HTR-8/SVneo (cell line): ENCODE measurements around the gene SPRY2.
"Not testable (repeated sequence)": the region's sequence is repeated elsewhere in the genome, so short reads cannot be mapped to it uniquely, and the experiment has no call there.

Experiments
- DNase-seq: peaks from one replicate; pipeline ENCODE4 v3.0.0; 2011; ENCODE audit warnings: low spot score, mixed read lengths; ENCODE audit not compliant: insufficient read length
- FAIRE-seq: peaks from 2 replicates; lab custom pipeline; 2011; peaks lifted over from hg19 to GRCh38; lab: Jason Lieb, UNC

Gene SPRY2

DNA sequence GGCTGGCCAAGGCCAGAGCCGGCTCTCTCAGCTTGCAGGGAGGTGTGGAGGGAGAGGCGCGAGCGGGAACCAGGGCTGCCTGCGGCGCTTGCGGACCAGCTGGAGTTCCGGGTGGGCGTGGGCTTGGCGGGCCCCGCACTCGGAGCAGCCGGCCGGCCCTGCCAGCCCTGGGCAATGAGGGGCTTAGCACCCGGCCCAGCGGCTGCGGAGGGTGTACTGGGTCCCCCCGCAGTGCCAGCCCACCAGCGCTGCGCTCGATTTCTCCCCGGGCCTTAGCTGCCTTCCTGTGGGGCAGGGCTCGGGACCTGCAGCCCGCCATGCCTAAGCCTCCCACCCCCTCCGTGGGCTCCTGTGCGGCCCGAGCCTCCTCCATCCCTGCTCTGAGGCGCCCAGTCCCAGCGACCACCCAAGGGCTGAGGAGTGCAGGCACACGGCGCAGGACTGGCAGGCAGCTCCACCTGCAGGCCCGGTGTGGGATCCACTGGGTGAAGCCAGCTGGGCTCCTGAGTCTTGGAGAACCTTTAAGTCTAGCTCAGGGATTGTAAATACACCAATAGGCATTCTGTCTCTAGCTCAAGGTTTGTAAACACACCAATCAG is 14.7 kb upstream of the SPRY2 start:
- DNase-seq, FAIRE-seq: not testable (repeated sequence)

DNA sequence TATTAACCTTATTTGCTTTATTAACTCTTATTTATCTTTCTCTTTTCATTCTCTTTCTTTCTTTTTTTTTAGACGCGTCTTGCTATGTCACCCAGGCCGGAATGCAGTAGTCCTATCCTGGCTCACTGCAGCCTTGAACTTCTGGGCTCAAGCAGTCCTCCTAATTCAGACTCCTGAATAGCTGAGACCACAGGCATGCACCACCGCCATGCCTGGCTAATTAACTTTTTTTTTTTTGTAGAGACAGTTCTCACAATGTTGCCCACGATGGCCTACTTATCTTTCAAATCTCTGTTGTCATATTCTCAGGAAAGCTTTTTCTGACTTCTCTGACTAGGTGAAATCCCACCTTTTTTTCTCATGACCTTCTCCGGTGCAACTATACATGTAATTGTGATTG is 7.8 kb upstream of the SPRY2 start:
- FAIRE-seq: no peak
- no peak for DNase-seq

DNA sequence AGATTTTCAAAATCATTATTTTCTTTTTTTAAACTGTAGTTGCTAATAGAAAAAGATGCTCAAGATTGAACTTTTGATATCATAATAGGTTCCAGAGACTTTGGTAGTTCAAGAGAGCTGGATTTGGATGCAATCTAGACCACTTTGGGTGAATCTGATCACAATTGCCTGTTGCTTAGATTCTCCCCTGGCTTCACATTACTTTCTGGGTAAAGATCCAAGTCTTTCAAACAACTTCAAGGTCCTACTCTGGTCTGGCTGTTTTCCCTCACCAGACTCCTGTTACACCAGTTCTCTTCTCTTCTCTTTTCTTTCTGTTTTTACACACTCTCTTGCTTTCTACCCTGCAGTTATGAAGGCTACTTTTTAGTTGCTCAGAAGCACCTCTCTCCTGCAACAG is 7.4 kb upstream of the SPRY2 start:
- FAIRE-seq (no peak), DNase-seq (no peak)

DNA sequence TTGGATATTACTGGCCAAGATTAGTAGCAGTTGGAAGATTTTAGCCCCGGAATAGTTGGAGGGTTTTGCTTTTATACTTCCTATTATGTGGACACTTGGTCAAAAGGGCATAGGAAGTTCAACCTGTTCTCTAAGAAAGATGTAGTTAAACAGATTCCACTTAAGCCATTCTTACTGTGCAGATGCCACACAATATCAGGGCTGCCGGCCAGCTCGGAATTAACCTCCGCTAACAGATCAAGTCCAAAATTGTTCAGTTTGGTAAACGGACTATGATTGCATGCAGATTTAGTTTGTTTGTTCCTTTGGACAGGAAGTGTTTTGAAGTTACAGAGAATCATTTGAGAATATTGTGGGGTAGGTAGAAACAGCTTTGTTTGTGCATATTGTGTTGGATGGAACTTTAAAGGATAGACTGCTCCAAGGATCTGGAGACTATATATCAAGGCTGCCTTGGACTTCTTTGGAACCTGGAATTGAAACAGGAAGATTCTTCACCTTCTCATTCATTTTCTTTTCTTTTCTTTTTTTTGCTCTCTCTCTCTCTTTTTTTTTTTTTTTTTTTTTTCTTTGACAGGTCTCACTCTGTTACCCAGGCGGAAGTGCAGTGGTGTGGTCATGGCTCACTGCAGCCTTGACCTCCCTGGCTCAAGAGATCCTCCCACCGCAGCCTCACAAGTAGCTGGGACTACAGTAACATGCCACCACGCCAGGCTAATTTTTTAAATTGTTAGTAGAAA is 5.0 kb upstream of the SPRY2 start:
- DNase-seq: no peak
- no peak for FAIRE-seq

DNA sequence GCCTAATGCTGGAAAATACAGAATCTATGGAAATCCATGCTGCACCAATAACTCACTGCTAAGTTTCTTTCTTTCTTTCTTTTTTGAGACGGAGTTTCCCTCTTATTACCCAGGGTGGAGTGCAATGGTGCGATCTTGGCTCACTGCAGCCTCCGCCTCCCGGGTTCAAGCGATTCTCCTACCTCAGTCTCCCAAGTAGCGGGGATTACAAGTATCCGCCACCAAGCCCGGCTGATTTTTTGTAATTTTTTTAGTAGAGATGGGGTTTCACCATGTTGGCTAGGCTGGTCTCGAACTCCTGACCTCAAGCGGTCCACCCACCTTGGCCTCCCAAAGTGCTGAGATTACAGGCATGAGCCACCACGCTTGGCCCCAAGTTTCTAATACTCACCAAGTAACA is 3.1 kb upstream of the SPRY2 start:
- DNase-seq, FAIRE-seq: not testable (repeated sequence)

DNA sequence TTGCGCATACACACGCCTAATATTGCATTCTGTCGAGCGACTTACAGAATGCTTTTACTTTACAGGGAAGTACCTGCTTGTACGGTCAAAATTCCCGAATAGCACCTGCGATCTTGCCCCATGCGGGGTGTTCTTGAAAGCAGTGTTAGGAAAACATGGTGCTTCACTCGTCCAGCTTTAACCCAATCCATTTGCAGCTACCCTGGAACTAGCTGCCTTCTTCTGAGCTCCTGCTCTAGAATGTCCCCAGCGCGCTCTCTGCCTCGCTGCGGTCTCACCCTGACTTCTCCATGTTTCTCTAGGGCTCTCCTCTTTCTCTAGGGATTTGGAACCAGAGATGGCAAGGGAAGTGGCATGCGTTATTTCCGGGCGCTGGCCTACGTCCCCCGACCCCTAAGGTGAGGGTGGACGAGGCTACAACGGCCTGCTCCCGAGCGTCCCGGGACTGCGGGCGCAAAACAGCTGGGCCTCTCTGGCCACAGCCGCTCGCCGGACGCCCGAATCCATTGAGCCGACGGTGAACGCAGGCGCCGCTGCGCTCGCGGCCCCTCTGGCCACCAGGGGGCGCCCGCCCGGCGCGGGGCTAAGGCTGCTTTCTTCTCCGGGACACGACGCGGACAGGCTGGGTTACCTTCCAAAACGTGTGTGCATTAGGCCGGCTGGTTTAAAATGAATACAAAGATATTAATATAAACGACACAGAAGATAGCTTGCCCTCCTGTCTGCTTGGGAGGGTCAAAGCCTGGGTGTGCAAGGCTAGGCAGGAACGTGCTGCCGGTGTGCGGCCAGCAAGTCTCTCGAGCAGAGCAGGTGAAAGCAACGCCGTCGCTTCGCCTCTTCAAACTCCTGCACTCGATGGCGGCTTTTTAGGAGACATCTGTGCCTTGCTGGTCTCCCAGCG is 1.8 kb upstream of the SPRY2 start:
- FAIRE-seq (no peak), DNase-seq (peak; percentile 46)

DNA sequence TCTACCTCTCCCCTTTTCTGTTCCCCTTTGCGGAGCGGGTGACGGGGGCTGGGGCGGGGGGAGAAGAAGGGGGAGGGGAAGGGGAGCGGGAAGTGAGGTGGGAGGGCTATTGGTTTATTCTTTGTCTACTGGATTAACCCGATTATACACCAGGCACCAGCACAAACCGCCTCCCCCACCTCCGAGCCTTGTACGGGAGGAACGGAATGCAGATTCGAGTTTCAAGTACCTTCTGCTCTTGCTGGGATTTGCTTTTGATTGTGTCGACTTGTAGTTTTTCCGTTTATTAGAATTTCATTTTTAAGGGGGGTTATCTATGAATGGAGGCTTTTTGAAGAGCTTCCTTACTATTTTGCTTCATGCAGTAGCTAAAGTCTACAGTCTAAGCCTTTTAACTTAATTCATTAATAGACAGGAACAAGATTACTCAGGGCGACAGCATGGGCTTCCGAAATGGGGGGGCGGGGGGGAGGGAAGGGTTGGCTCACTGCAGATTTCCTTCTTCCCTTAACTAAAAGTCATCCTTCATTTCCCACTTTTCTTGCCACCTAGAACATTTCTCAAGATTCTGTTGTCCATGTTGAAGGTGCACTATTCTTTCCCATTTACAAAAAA is 937 bp upstream of the SPRY2 start:
- DNase-seq (no peak), FAIRE-seq (no peak)

DNA sequence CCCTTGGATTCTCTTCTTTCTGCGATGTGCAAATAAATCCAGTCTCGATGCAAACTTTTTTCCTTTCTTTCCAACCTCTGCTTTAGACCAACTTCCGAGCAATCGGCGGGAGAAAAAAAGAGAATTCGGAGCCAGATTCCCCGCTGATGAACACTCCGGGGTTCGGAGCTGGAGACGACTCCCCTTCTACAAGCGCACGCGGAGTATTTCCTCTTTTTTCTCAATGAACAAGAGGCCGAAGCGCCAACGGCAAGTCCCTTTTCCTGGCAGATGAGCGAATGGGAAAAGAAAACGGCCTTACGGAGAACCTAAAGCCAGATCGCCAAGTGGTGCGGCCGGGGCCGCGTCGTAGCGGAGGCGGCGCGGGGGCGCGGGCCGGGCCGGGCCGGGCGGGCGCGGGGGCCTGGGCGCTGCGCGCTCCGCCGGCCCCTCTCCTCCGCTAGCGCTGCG is 250 bp downstream of the SPRY2 start:
- FAIRE-seq: no peak

DNA sequence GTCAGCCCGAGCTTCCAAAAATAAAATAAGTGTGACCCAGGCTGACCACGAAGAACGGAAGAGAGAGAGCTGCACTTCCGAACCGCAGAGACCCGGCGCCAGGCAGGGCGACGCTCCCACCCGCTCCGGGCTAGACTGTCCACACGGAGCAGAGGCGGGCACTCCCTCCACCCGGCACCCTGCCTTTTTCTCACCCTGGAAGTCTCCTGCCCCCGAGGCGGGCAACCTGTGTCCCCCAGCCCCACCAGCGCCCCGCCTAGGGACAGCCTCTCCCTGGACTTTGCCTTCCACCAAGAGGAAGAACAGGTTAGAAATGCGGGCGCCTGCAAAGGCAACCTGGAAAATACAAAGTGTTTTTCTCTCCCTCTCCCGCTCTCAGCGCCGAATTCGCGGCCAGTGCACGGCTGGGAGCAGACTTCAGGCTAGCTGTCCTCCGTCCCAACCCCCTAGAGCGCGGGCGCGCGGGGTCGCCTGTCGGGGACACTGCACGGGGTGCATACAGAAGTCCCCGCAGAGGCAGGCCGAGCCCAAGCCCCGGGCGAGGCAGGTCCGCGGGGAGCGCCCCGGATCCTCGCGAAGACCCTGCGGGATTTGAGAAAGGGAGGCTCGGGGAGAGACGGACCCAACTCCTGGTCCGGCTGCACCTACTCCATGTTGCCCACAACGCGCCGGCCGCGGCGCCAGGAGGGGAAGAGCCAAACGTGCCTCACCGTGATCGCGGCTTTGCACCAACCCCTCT is 845 bp downstream of the SPRY2 start:
- FAIRE-seq: no peak
- DNase-seq: no peak

More for the DNA sequence above, 250 bp downstream of the SPRY2 start:
- no peak for DNase-seq

DNA sequence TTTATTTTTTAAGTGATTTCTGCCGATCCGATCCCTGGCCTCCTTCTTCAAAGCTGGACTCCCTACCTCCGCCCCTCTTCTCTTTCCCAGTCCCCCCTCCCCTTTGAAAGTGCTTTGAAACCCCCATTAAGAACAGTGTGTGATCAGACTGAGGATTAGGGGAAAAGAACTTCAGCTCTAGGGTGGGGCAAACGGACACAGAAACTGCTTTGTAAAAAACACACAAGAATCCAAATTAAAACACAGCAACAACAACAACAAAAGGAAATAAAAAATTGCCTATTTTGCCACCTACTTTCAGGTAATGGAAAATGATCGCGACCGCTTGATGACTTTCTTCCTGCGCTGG is 1.4 kb downstream of the SPRY2 start:
- DNase-seq: no peak
- no peak for FAIRE-seq

DNA sequence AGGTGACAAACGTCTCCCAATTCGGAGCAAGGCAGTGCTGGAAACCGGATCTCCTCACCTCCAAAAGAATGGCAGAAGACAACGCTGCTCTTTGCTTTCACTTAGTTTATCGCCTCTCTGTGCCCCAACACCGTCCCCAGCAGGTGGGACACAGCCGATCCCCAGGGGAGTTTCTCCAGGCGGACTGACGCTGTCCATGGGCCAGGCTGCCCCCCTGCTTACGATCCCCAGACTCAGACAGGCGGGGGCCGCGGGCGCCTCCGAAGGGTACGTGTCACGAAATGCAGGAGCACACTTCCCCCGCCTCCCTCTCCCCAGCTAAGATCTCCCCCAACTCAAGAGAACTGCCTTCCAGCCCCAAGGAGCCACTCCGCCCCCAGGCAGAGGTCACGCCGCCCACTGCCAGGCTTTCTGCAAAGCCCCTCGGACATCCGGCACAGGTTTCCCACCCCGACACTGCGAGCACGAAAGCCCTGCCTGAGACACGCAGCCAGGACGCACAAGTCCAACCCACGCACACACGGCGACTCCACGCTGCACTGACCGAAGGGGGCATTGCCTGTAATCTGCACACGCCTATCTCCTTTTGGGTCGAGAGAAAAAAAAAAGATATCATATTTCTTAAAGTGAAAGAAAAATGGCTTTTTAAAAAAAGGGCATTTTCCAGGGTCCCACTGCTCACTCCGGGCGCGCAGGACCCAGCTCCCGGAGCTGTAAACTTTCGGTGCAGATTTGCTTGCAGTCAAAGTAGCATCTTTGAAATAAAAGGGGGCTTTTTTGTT is 2.0 kb downstream of the SPRY2 start:
- FAIRE-seq (no peak), DNase-seq (peak; percentile 42)

DNA sequence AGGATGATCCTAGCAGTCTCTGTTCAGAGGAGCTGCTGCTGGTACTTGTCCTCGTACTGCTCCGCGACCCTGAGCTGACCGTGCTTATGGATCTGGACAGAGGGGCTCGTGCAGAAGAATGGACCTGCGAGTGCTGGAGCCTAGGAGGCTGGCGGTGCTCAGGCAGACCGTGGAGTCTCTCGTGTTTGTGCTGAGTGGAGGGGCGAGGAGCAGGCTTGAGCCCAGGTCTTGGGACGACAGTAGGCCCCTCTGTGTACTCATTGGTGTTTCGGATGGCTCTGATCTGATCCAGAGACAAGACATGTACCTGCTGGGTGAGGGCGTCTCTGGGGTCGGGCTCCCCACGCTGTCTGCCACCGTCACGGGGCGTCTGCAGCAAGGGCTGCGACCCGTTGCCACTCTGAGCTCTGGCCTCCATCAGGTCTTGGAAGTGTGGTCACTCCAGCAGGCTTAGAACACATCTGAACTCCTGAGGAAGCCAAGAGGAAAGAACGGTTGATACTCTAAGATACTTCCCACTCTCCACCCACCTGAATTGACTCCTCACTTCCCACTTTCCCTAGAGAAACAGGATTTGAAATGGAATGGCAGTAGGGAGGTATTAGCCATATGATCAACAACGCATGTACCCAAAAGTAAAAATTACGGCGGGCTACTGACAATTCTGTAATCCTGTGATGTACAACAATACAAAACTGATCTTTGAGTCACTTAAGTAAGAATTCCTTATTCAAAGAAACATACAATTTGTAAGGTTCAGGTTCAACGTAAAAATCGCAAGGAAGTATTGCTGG is 3.4 kb downstream of the SPRY2 start:
- DNase-seq: no peak
- no peak for FAIRE-seq

DNA sequence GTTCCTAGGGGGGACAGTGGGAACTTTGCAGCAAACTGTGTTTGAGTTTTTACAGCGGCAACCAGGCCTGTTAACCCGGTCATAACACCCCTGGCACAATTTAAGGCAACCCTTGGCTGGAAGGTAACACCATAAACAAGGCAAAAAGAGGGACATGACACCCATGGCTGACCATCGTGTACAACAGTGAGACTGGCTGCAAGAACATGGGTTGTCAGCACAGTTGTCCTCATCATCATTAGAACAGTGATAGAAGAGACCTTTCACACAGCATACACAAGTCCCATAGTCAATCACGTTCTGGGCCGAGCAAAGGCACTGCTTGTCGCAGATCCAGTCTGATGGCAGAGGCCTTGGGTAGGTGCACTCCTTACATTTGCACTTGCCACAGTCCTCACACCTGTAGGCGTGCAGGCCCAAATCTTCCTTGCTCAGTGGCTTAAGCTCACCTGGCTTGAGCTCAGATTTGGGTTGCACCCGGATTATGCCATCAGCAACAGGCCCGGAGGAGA is 4.1 kb downstream of the SPRY2 start:
- no peak for DNase-seq
- FAIRE-seq: no peak

DNA sequence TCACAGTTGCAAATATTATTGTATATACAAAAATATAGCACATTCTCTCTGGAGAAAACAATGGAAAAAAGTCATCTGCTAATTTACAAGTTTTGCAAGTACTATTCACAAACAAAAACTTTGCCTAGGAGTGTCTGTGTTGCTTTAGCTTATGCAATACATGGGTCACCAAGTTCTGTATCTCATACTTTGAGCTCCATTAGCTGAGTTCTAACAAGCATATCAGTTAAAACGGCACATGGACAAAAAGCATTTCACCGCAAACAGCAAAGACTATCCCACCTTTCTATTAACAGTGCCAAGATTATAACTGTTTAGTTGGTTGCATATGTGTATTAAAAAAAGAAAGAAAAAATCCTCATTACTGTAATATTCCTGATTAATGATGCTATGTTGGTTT is 4.6 kb downstream of the SPRY2 start:
- no peak for FAIRE-seq
- no peak for DNase-seq

DNA sequence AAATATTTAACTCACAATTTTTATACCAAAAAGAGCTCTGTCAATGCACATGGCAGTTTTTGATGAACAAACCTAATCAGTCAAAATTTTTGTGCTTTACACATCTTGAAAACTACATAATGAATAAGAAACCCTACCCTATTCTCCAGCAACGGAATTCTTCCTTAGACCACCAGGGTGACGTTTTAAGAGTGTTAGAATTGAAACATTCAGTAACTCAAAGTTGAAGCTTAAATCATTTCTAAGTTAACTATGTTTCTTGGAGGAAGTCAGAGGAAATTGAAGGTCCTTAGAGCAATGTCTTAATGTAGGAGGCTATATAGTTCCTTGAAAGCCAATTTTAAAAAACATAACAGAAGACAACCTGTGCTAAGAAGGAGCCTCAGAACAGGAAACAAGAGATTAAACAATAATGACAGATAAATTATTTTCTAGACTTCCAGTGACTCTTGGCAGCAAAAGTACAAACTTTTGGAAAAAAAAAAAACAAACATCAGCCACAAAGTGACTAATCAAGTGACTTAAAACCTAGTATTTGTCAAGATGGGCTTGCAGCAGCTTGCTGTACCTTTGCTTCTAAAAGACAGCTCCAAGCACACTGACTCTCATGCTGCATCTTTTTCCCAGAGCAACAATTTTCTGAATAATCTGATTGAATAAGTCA is 6.2 kb downstream of the SPRY2 start:
- DNase-seq (no peak), FAIRE-seq (no peak)

DNA sequence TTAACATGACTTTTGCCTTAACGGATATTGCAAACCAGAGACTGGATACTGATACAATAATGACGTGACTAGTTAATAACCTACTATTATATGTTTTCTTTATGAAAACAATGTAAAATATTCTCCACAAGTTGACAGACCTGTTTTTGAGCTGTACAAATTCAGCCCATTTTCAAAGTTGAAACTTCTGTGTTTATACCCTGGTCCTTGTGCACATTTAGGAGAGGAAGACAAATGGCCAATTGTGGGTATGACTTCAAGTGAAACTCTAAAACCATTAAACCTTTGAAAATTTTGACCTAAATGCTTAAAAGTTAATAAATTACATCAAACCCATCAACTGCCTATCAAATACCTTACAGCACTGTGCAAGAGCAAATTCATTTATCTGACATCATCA is 8.9 kb downstream of the SPRY2 start:
- no peak for FAIRE-seq

DNA sequence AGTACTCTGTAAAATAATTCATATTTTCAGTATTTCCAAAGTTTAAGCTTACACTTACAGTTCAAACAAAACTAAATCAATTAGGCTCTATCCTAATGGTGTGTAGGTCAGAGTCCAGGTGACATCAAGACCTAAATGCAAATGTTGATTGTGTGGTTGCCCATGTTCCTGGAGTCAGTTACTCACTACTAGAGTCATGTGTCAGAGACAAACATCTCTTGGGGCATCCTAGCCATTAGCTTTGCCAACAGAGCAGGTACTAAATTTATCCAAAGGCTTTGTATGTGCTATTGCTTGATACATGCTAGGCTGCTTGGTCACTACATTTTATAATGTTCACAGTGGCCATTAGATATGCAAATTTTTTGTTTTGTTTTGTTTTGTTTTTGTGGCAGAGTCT is 11.7 kb downstream of the SPRY2 start:
- no peak for DNase-seq
- FAIRE-seq: no peak

More for the DNA sequence above, 8.9 kb downstream of the SPRY2 start:
- no peak for DNase-seq

DNA sequence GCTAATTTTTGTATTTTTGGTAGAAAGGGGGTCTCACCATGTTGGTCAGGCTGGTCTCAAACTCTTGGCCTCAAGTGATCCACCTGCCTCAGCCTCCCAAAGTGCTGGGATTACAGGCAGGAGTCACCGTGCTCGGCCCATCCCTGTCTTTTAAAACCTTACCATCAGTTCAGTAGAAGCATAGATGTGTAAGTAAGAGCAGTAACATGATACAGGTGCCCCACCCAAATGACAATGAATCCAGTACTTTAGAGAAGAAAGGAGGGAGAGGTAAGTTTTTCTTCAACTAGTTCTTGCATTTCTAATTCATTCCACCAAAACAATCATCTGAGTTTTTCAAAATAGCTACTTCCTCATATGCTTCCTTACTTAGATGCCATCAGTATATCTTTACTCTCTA is 21.9 kb downstream of the SPRY2 start:
- FAIRE-seq (no peak), DNase-seq (no peak)
